Measurements from ENCODE around the gene UGT1A10. TPM values are rescaled to one million over a fixed set of nuclear protein-coding genes. Genes with fewer than 3 reads are reported as not detected.

UGT1A10 gene
- total RNA-seq, 2 experiments from 2014 or later: not detected

DNA sequence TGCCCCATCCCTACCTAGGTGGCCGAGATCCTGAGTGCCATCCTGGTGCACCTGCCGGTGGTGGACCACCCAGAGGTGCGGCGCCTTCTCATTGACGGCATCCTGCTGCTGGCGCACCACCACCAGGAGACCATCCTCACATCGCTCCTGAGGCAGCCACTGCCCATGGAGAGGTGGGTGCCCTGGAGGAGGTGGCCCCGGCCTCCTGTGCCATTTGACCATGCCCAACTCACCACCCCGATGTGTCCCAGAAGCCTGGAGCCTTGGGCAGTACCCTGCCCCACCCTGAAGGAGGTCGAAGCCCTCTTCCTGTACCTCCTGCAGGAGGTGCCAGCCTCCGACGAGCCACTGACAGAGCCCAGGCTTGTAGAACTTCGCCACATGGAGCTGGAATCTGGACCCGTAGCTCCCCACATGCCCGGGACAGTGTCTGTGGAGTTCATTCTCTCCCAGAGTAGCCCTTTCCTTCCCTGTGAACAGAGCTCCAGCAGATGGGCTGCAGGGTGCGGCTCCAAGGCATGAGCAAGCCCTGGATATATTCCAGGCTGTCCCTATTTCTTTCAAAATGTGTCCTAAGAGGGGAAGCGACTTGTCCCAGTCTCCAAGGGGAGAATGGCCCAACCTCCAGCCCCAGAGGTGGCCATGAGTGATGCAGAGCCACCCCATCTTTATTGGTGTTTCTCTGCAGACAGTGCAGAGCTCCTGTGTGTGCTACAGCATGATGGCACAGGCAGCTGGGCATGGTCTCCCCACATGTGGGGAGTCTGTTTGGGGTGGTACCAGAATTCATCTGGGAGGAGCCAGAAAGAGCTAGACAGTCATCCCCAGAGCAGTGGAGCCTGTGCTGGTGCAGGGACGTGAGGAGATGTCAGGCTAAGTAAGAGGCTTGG lies 183.9 kb downstream of the UGT1A10 start:
- Mint-ChIP-seq H3K4me1 (ENCODE audit: low read depth) (no peaks in the 10 kb centered on the region), H3K27me3 (peaks cover 1% of the 10 kb centered on the region), H3K36me3 (ENCODE audit: low read depth) (no peaks in the 10 kb centered on the region), H3K27ac (no peak overlapping the region), H3K9me3 (no peaks in the 10 kb centered on the region), H3K4me3 (no peak overlapping the region)
- intact Hi-C loops (cut with micrococcal nuclease): no loop called here
- DNase-seq (no peak), ATAC-seq (no peak)
- ChIA-PET POLR2A (no interaction called here), CTCF (interaction anchor here (1.0 kb wide), 1 partner anchor 12 kb away, joined by 3 read pairs; no protein-coding TSS in a partner anchor)
- TF ChIP-seq, protein P1, sequence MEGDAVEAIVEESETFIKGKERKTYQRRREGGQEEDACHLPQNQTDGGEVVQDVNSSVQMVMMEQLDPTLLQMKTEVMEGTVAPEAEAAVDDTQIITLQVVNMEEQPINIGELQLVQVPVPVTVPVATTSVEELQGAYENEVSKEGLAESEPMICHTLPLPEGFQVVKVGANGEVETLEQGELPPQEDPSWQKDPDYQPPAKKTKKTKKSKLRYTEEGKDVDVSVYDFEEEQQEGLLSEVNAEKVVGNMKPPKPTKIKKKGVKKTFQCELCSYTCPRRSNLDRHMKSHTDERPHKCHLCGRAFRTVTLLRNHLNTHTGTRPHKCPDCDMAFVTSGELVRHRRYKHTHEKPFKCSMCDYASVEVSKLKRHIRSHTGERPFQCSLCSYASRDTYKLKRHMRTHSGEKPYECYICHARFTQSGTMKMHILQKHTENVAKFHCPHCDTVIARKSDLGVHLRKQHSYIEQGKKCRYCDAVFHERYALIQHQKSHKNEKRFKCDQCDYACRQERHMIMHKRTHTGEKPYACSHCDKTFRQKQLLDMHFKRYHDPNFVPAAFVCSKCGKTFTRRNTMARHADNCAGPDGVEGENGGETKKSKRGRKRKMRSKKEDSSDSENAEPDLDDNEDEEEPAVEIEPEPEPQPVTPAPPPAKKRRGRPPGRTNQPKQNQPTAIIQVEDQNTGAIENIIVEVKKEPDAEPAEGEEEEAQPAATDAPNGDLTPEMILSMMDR (IDR thresholded peaks at IDR 0.05): no peak

DNA sequence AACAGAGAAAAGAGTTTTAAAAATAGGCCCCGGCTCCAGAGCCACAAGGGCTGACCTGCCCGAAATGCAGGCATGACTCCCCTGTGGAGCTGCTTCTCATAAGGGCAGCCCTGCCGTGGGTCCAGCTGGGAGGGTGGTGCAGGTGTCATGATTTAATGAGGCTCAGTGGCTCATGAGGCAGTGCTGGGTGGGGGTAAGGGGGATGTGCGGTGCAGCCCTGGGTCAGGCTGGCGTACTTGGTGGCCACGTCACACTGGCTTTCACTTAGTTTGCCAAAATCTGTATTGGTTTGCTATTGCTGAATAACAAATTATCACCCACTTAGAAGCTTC lies 184.5 kb downstream of the UGT1A10 start:
- no peak for DNase-seq
- Mint-ChIP-seq H3K27ac (no peak overlapping the region), H3K4me1 (ENCODE audit: low read depth) (no peaks in the 10 kb centered on the region), H3K36me3 (ENCODE audit: low read depth) (no peaks in the 10 kb centered on the region), H3K9me3 (no peaks in the 10 kb centered on the region), H3K4me3 (no peak overlapping the region), H3K27me3 (no peaks in the 10 kb centered on the region)
- ChIA-PET POLR2A (no interaction called here), CTCF (no interaction called here)
- TF ChIP-seq, protein P1 (IDR thresholded peaks at IDR 0.05): no peak
- no peak for ATAC-seq
- intact Hi-C loops (cut with micrococcal nuclease): no loop called here

DNA sequence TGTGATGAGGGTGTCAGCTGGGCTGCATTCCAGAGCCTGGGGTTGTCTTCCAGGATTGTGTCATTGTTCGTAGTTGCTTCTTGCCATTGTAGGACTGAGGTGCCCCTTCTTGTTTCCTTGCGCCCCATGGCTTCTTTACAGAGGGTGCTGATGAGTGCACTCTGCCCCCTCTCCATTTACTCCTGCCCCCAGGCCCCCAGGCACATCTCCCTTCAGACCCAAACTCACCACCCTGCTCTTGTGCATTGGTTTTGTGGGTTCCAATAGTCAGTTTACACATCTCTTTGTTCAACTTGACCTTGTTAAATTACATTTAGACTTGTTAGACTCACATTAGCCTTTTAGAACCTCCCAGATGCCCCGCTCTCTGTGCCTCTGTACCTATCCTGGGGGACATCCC lies 184.9 kb downstream of the UGT1A10 start:
- POLR2A ChIA-PET: no interaction called here
- TF ChIP-seq, protein P1 (IDR thresholded peaks at IDR 0.05): no peak
- DNase-seq (no peak), ATAC-seq (no peak)
- Mint-ChIP-seq H3K9me3 (no peaks in the 10 kb centered on the region), H3K27ac (no peak overlapping the region), H3K36me3 (ENCODE audit: low read depth) (no peaks in the 10 kb centered on the region), H3K4me3 (no peak overlapping the region), H3K4me1 (ENCODE audit: low read depth) (no peaks in the 10 kb centered on the region), H3K27me3 (peaks cover under 1% of the 10 kb centered on the region)
- intact Hi-C loops (cut with micrococcal nuclease): no loop called here
- CTCF ChIA-PET: no interaction called here

DNA sequence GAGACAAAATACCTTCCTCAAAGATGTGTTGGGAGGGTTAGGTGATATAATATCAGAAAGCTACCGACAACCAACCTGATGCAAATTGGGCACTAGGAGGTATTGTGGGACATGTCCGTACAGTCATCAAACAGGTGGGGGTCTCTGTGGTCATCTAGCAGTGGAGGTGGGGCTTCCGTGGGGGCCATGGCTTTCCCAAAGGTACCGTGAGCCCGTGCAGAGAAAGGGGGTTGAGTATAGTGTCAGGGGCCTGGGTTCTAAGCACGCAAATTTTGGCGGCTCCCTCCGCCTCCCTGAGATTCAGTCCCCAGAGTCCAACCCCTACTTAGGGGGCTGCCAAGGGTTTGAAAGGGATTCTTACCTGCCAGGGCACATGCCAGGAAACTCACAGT lies 185.5 kb downstream of the UGT1A10 start:
- intact Hi-C loops (cut with micrococcal nuclease): no loop called here
- H3K27me3 Mint-ChIP-seq: peaks cover 2% of the 10 kb centered on the region
- H3K36me3 Mint-ChIP-seq (ENCODE audit: low read depth): no peaks in the 10 kb centered on the region
- no peaks in the 10 kb centered on the region for H3K4me1 Mint-ChIP-seq (ENCODE audit: low read depth)
- ChIA-PET CTCF (no interaction called here), POLR2A (no interaction called here)
- no peak overlapping the region for H3K4me3 Mint-ChIP-seq
- DNase-seq (no peak), ATAC-seq (no peak)
- no peak overlapping the region for H3K27ac Mint-ChIP-seq
- no peaks in the 10 kb centered on the region for H3K9me3 Mint-ChIP-seq
- TF ChIP-seq, protein P1 (IDR thresholded peaks at IDR 0.05): no peak

DNA sequence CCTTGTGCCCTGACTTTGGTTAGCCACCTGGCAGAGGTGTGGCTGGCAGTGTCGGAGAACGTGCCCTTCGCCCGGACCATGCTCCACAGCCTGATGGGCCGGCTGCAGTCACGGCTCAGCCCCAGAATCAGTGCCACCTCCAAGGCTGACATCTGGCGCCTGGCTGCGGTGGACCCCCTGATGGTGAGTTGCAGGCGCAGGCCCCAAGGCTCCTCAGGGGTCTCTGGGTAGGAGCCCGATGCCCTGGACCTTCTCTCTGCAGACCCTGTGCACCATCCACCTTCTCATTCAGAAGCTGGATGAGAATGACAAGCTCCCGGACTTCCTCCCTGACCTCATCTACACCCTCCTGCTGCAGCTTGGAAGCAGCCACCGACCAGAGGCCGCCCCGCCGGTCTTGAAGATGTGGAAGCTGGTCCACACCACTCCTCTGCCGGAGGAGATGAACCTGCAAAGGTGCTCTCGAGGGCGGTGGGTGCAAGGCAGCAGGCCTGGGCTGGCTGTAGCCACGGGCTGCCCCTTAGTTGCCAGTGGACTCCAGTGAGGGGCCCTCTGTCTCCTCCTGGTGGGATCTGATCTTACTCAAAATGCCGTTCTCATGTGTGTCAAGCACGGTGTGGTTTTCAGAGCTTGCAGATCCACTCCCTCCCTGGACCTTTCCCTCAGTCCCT lies 186.0 kb downstream of the UGT1A10 start:
- H3K27me3 Mint-ChIP-seq: peaks cover 2% of the 10 kb centered on the region
- DNase-seq (no peak), ATAC-seq (no peak)
- intact Hi-C loops (cut with micrococcal nuclease): no loop called here
- TF ChIP-seq, protein P1 (IDR thresholded peaks at IDR 0.05): no peak
- no peak overlapping the region for H3K27ac Mint-ChIP-seq
- H3K36me3 Mint-ChIP-seq (ENCODE audit: low read depth): no peaks in the 10 kb centered on the region
- CTCF ChIA-PET: interaction anchor here (0.6 kb wide), 1 partner anchor 1217 kb away, joined by 3 read pairs; no protein-coding TSS in a partner anchor
- no peaks in the 10 kb centered on the region for H3K4me1 Mint-ChIP-seq (ENCODE audit: low read depth)
- H3K9me3 Mint-ChIP-seq: no peaks in the 10 kb centered on the region
- no peak overlapping the region for H3K4me3 Mint-ChIP-seq
- POLR2A ChIA-PET: no interaction called here

Measured in activated CD8-positive, alpha-beta T cell treated with anti-CD3 and anti-CD28 coated beads for 36 hours (primary cell).